Measurements from ENCODE around the gene UBR3. TPM values are rescaled to one million over a fixed set of nuclear protein-coding genes. Genes with fewer than 3 reads are reported as not detected.

The UBR3 gene
- total and polyA plus RNA-seq, 2 experiments from 2014 or later: 10.7 to 28.0 TPM

DNA sequence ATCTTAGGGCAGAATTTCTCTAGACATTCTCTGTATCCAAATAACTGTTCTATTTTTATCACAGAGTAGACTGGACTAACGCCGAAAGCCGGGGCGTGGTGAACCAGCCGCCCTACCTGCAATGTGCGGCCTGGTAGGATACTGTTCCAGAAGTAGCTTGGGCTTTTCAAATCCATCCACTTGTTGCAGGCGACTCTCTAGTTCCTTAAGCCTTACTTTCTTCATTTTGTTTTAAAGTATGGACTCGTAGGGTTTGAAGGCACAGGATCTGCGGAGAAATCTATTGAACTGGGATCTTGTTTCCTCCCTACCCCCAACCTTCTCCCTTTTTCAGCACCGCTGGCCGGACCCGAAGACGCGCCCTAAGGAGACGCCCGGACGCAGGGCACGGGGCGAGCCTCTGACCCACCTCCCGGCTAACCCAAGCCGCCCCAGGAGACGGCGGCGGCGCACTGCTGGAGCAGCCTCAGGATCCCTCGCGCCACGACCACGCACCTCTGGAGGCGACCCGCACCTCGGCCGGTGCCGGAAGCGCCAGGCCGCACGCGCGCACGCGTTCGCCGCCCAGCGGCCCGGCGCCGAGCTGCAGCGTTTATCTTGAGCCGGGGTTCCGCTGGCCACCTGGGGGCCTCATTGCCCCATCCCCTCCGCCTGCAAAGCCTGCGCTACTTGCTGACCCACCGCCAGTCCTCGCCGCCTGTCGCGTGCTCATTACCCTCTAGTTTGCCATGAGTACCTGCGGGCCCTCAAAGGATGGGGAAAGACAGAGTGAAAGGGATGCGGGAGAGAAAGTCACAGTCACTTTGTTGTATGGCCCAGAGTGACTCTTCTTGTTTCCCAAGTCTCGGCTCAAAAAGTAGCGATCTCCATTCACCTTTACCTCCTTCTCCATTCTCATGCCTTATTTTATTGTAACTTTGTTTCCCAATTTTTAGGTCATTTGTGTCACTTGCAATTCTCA lies 2.6 kb upstream of the UBR3 start, which contains the start of gene METTL5 (continued):
- no peak for TF ChIP-seq ZNF462 (CRISPR knock-in tag; IDR thresholded peaks at IDR 0.05)

DNA sequence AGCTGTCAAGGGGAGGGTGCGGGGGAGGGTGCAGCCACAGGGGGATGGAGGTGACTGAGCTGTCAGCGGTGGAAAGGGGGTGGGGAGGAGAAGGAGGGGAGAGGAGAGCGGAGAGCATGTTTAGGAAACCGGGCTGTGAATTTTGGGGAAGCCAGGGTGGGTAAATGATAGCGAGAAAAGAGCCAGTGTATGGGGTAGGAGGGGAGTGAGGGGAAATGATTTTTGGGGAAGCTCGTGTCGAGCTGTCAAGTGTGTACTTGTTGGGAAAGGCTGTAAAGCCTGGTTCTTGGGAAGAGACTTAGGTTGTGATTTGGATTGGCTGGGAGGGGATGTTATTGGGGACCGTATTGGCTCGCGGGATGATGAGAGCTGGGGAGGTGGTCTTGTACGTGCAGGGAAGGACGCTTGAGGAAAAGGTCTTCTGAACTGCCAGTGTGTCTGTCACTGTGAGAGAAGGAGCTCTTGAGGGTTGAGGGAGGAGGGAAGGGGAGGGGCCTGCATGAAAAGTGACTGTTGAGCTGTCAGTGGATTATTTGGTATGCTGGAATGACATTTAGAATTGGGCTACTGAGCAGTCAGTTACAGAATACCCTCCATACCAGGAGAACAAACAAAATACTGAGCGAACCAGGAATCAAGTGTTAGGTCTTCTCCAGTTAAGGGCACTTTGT lies 1.0 kb downstream of the UBR3 start:
- Mint-ChIP-seq H3K36me3 (ENCODE audit: low read depth) (0 out of 3 replicates have a peak, but pooled peaks cover 4% of the 10 kb centered on the region), H3K4me3 (peak overlapping the region; percentile 90), H3K4me1 (peaks cover 17% of the 10 kb centered on the region), H3K9me3 (no peaks in the 10 kb centered on the region; the same call in 2 of the 3 replicates), H3K27me3 (ENCODE audit: insufficient read depth, low read depth, poor library complexity) (peaks cover 19% of the 10 kb centered on the region), H3K27ac (no peak overlapping the region; the same call in 1 of the 2 replicates)
- no peak overlapping the region for H2AFZ ChIP-seq
- DNase-seq (ENCODE audit: low spot score) (peak; percentile 27), ATAC-seq (peak; percentile 7; the same call in 2 of the 3 replicates)
- H3K4me1 ChIP-seq (ENCODE audit: insufficient read depth): peaks cover 12% of the 10 kb centered on the region; the same call in 1 of the 2 replicates
- no peaks in the 10 kb centered on the region; the same call in 1 of the 2 replicates for H3K27me3 ChIP-seq (ENCODE audit: insufficient read depth)
- no peak for TF ChIP-seq JUNB (IDR thresholded peaks at IDR 0.05; ENCODE audit: unreplicated experiment)
- no peak for TF ChIP-seq ZNF462 (CRISPR knock-in tag; IDR thresholded peaks at IDR 0.05)
- TF ChIP-seq, protein P1, sequence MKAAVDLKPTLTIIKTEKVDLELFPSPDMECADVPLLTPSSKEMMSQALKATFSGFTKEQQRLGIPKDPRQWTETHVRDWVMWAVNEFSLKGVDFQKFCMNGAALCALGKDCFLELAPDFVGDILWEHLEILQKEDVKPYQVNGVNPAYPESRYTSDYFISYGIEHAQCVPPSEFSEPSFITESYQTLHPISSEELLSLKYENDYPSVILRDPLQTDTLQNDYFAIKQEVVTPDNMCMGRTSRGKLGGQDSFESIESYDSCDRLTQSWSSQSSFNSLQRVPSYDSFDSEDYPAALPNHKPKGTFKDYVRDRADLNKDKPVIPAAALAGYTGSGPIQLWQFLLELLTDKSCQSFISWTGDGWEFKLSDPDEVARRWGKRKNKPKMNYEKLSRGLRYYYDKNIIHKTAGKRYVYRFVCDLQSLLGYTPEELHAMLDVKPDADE (IDR thresholded peaks at IDR 0.05): no peak
- no peaks in the 10 kb centered on the region for H3K36me3 ChIP-seq (ENCODE audit: insufficient read depth)
- H3K4me3 ChIP-seq: peak overlapping the region; percentile 81
- peak overlapping the region; percentile 93 for H3K4me2 ChIP-seq
- no peaks in the 10 kb centered on the region for H3K9me2 ChIP-seq (ENCODE audit: insufficient read depth)
- peaks cover 62% of the 10 kb centered on the region for H3K79me2 ChIP-seq (replicated peaks; ENCODE audit: insufficient read depth)
- H3K27ac ChIP-seq (ENCODE audit: low read depth): no peak overlapping the region
- peaks cover 12% of the 10 kb centered on the region for H4K20me1 ChIP-seq (replicated peaks; ENCODE audit: insufficient read depth)
- no peaks in the 10 kb centered on the region for H3F3A ChIP-seq (replicated peaks; ENCODE audit: low read depth)

Measured in GM23338 (cell line).